Mammary epithelial cell (primary cell): Measurements from ENCODE around the gene RYK.
A peak's percentile ranks its signal among the peaks of the same experiment; 100 is the strongest.

Experiments
- CTCF ChIP-seq, 2 donors: IDR thresholded peaks in 1 of 2; conservative IDR thresholded peaks in 1 of 2; 2 replicates each; pipeline ENCODE4 v1.5.1; 2011 to 2012; ENCODE audit warnings: inconsistent platforms in 2 of 2, low read length in 2 of 2, mild to moderate bottlenecking in 2 of 2, control low read depth in 1 of 2, low read depth in 1 of 2; ENCODE audit not compliant: insufficient read depth in 1 of 2; ENCODE audit errors: extremely low read depth in 1 of 2
- EZH2 ChIP-seq: IDR thresholded peaks from 2 replicates; pipeline ENCODE4 v1.6.1; 2012; ENCODE audit warnings: low read length, inconsistent platforms, borderline replicate concordance

GRCh38 chr3:134299185-134299887 is 48.7 kb upstream of the RYK start:
- TF ChIP-seq CTCF (conservative IDR thresholded peaks at IDR 0.05 in 1 of 2, IDR thresholded peaks at IDR 0.05 in 1 of 2; ENCODE audit: extremely low read depth in 1 of 2, insufficient read depth in 1 of 2, low read depth in 1 of 2, low read length in 2 of 2) (peak; percentile 10 to 62), EZH2 (no peak)
